Epithelial cell of proximal tubule (primary cell): ENCODE data around the gene DSG3. TPM values are rescaled to one million over a fixed set of nuclear protein-coding genes. Genes with fewer than 3 reads are reported as not detected.
A peak's percentile ranks its signal among the peaks of the same experiment; 100 is the strongest.

Source experiments
- DNase-seq: peaks from one replicate; pipeline ENCODE4 v3.0.0-alpha.2; 2011; ENCODE audit warnings: low read depth
- H3K4me3 ChIP-seq: 2 replicates; pipeline ENCODE4 v1.5.1; 2011; ENCODE audit warnings: low read depth, mild to moderate bottlenecking, low read length
- total RNA-seq: library from RNA; depleted of rRNA; stranded (reverse); fragments of >200 nt; gene quantifications from 2 replicates; pipeline ENCODE4 v1.2.3, GENCODE V29; 2015
- TF ChIP-seq, protein P1 (sequence below): conservative IDR thresholded peaks from 2 replicates; pipeline ENCODE4 v1.5.1; 2012; ENCODE audit warnings: low read depth, mild to moderate bottlenecking, low read length

DSG3 gene, protein sequence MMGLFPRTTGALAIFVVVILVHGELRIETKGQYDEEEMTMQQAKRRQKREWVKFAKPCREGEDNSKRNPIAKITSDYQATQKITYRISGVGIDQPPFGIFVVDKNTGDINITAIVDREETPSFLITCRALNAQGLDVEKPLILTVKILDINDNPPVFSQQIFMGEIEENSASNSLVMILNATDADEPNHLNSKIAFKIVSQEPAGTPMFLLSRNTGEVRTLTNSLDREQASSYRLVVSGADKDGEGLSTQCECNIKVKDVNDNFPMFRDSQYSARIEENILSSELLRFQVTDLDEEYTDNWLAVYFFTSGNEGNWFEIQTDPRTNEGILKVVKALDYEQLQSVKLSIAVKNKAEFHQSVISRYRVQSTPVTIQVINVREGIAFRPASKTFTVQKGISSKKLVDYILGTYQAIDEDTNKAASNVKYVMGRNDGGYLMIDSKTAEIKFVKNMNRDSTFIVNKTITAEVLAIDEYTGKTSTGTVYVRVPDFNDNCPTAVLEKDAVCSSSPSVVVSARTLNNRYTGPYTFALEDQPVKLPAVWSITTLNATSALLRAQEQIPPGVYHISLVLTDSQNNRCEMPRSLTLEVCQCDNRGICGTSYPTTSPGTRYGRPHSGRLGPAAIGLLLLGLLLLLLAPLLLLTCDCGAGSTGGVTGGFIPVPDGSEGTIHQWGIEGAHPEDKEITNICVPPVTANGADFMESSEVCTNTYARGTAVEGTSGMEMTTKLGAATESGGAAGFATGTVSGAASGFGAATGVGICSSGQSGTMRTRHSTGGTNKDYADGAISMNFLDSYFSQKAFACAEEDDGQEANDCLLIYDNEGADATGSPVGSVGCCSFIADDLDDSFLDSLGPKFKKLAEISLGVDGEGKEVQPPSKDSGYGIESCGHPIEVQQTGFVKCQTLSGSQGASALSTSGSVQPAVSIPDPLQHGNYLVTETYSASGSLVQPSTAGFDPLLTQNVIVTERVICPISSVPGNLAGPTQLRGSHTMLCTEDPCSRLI
- total RNA-seq: not detected in 2 replicates

DNA sequence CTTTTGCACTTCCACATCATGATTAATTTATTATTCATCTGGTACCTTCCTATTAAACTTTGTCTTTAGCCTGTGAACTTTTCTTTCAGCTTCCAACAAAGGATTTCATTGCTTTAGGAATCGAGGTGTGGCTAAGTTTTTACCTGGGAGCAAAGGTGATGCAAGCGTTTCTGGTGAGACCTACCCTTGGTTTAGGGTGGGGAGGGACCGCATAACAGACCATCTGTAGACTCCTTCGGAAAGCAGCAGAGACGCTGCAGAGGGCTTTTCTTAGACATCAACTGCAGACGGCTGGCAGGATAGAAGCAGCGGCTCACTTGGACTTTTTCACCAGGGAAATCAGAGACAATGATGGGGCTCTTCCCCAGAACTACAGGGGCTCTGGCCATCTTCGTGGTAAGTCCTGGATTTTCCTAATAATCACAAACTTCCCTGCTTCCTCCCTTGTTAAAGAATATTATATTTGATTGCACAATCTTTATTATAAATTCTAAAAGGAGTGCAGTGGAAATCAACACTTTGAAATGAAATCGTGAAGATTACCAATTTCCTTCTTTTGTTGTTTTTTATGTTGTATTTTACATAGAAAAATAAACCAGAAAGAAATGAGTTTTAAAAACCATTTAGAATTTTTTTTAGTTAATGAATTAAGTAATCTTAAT is at the start of gene DSG3:
Gene DSG3, plus strand, starts transcription at position 212 of the 662 bp plus-strand sequence. Its CDS starts 137 bp downstream, at position 349.
- TF ChIP-seq, protein P1, sequence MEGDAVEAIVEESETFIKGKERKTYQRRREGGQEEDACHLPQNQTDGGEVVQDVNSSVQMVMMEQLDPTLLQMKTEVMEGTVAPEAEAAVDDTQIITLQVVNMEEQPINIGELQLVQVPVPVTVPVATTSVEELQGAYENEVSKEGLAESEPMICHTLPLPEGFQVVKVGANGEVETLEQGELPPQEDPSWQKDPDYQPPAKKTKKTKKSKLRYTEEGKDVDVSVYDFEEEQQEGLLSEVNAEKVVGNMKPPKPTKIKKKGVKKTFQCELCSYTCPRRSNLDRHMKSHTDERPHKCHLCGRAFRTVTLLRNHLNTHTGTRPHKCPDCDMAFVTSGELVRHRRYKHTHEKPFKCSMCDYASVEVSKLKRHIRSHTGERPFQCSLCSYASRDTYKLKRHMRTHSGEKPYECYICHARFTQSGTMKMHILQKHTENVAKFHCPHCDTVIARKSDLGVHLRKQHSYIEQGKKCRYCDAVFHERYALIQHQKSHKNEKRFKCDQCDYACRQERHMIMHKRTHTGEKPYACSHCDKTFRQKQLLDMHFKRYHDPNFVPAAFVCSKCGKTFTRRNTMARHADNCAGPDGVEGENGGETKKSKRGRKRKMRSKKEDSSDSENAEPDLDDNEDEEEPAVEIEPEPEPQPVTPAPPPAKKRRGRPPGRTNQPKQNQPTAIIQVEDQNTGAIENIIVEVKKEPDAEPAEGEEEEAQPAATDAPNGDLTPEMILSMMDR: no peak
- no peak for DNase-seq
- H3K4me3 ChIP-seq: no peak within 1 kb of the TSS

DNA sequence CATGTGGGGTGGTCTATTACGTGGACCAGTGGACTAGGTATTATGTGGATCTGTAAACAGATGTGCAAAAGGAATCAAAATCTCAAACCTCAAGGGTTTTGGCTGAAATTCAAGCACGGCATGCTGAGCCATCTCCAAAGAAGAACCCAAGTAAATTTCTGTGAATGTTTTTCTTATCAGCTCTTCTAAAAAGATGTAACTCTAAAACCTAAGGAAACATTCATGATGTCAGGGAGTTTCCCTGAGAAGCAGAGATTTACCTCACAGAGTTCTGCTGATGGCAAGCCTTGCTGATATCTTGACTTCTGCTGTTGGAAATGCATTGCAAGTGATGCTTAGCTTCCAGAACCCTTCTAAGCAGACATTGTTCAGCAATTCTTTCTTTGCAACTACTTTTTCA is 49.4 kb upstream of the DSG3 start:
- no peak for DNase-seq
- no peak overlapping the region for H3K4me3 ChIP-seq
- TF ChIP-seq, protein P1: no peak

DNA sequence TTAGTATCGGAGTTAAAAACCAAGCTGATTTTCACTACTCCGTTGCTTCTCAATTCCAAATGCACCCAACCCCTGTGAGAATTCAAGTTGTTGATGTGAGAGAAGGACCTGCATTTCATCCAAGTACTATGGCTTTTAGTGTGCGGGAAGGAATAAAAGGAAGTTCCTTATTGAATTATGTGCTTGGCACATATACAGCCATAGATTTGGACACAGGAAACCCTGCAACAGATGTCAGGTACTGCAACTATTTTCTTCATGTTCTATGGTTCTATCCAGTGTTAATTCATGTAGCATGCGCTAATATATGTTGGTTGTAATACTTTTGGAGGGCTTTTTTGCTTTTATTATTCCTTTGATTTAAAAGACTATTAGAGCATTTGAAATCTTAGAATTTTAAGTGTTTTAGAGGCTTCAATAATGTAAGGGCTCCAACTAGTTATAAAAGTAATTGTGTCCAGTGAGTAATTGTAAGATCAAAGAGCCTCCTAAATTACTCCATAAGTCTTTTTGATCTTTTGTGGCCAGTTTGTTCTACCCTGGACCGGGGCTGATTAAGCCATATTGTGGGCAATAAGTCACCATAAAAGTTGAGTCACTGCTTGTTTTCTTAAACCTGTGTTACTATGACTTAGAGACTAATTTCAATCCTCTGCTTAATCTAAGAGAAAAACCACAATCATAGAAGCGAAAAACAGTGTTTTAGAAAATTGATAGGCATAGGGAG is 48.1 kb upstream of the DSG3 start:
- TF ChIP-seq, protein P1: no peak
- H3K4me3 ChIP-seq: no peak overlapping the region
- peak; percentile 35 for DNase-seq

DNA sequence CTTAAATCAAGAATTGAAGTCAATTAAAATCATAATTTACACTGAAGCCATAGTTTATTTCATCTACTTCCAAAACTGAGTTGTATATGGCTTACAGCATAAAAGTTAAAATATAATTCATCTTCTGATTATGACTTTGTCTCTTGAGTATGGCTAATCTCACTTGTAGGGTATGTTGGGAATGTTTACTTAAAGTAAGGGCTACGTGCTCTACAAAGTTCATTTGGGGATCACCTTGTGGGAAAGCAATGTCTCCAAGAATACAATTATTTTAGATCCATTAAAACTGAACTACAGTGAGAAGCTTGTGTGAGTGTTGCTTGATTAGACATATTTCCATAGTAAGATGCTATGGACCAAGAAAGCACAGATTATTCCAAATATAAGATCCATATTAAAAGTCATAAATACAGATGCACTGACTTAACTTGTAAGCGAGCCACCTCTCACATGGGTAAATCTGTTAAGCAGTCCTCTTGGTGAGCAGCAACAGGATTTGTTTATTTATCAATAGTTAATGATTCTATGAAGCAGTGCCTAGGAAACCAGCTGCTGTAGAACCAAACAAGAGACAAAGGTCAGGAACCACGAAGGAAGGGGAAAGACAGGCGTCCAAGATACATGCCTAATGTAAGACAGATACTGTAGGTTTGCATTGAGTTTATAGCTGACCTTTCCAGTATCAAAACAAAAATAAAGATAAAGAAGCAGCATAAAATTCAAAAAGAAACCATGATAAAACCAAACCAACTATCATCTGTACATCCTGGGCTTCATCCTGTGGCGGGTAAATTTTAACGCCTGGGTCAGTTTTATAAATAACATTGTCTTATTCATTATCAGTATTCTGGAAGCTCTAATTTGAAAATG is 46.1 kb upstream of the DSG3 start:
- H3K4me3 ChIP-seq: no peak overlapping the region
- DNase-seq: peak; percentile 66
- TF ChIP-seq, protein P1: no peak

DNA sequence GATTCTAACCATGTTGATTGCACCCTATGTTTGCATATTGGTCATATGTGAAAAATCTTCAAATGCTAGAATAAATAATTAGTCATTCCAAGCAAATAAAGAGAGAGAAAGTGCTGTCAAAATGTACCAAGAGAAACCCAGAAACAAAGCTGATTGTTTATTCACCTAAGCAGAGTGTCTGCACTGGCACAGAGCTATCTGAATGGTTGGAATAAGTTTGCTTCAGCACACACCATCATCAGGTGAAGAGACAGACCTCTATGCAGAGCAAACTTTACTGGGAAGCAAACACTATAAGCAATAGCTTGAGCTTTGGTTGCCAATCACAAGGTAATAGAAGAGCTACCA is 45.5 kb upstream of the DSG3 start:
- DNase-seq: no peak
- TF ChIP-seq, protein P1: no peak
- no peak overlapping the region for H3K4me3 ChIP-seq
